Cortex of kidney (tissue), 1 donor: ENCODE measurements around the gene SNX20.

ENCODE experiments used
- DNase-seq: peaks from one replicate; lab custom pipeline; 2025; lab: John Stamatoyannopoulos, UW

SNX20 gene

DNA sequence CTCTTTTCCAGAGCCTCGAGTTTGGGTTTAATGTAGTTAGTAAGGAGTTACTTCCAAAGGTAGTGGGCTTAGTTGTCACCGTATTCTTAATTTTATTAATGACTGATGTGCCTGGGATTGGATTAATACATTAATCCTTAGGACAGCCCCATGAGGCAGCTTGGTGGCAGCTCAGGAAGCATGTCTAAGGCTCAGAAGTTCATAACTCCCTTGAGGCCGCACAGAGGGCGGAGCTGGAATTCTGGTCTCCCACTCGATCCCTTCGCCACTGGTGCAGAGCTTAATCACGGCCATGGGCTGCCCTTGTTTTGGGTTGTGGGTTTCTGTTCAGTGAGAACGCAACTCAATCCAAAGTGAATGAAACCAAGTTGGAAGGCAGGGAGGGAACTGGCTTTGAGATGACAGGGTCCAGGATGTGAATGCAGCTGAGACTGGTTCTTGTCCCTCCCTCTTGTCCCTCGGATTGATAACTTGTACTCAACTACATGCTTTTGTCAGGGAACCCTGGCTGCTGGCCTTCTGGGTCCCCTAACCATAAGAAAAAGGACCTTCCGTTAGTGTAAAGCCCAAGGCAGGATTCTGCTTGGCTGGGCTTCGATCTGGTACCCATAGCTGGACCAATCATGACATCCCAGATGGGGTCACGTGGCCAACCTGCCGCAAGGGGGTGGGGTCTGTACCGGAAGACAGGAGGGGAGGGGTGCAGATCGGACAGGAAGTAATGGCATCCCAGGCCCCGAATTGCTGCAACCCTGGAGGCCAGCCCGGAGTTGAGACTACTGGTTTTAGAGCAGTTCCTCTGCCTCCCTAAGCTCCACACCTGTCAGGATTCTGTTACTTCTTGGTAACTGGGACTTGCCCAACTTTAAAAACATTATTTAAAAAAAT lies 45.4 kb downstream of the SNX20 start:
- DNase-seq = no peak

DNA sequence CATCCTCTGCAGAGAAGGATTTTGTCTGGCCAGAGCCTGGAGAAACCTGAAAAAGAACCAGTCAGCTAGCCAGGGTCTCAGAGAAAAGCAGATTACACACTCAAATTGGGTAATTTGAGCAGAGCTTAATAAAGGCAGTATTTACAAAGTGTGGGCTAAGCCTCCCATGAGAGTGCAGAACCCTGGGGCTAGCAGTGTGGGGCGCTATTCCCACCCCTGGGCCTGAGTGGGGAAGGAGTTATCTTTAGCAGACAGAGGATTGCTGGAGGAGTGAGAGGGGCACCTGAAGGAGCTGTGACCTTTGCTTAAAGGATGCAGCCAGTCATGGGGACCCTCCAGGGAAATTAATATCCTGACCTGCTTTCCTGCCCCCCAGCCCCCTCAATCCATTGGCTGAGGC lies 46.2 kb downstream of the SNX20 start:
- no peak for DNase-seq

DNA sequence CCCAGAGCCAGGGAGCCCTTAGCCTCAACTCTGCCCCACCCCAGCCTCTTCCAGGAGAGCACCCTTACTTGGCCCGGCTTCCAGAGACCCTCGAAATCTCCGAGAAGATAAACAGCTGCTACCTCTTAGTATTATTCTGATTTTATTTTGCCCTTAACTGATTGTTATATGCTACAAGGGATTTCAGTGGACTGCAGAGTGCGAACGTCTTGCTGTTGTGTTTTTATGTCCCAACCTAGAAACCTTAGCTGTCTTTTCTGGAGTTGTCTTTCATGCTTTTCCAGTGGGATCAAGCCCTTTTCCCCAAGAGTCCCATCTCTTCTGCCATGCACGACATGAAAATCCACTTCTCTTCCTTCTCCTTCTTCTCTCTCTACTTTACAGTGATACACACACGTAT lies 47.0 kb downstream of the SNX20 start:
- no peak for DNase-seq

DNA sequence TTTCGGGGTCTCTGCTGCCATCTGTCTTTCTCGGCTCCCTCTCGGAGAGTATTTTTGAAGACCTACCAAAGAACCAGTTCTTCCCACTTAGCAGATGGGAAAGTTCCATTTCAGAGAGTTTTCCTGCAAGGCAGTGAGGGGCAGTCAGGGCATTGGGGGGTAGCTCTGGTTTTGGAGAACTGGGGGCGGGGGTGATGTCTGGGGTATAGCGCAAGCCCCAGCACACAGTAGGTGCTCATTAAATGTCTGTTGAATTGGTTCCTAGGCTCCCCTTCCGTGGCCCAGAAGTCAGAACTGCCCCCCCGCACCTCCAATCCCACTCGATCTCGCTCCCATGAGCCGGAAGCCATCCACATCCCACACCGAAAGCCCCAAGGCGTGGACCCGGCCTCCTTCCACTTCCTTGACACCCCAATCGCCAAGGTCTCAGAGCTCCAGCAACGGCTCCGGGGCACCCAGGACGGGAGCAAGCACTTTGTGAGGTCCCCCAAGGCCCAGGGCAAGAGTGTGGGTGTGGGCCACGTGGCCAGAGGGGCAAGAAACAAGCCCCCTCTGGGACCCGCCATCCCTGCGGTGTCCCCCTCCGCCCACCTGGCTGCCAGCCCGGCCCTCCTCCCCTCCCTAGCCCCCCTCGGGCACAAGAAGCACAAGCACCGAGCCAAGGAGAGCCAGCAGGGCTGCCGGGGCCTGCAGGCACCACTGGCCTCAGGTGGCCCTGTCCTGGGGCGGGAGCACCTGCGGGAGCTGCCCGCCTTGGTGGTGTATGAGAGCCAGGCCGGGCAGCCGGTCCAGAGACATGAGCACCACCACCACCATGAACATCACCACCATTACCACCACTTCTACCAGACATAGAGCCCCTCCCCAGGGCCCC lies 47.9 kb downstream of the SNX20 start:
- no peak for DNase-seq

DNA sequence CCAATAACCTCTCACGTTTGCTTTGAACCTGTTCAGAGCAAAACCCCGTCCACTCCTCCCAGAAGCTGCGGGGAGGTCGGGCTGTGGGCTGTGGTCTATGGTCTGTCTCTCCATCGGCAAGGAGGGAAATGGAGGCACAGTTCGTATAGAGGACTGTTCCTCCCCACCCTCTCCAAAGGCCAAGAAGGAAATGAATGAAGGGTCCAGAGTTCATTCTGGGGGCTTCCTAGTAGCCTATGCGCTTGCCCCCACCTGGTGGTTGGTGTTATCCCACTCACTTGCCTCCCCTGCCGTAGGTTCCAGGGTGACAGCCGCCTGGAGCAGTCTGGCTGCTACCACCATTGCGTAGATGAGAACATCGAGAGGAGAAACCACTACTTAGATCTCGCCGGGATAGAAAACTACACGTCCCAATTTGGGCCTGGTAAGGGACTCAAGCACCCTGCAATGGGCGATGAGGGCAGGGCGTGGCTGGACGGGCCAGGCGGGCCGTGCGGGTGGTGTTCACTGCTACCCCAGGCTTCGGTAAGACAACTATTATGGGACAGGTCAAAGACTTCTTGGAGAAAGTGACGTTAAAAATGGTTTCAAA lies 49.0 kb downstream of the SNX20 start:
- no peak for DNase-seq

DNA sequence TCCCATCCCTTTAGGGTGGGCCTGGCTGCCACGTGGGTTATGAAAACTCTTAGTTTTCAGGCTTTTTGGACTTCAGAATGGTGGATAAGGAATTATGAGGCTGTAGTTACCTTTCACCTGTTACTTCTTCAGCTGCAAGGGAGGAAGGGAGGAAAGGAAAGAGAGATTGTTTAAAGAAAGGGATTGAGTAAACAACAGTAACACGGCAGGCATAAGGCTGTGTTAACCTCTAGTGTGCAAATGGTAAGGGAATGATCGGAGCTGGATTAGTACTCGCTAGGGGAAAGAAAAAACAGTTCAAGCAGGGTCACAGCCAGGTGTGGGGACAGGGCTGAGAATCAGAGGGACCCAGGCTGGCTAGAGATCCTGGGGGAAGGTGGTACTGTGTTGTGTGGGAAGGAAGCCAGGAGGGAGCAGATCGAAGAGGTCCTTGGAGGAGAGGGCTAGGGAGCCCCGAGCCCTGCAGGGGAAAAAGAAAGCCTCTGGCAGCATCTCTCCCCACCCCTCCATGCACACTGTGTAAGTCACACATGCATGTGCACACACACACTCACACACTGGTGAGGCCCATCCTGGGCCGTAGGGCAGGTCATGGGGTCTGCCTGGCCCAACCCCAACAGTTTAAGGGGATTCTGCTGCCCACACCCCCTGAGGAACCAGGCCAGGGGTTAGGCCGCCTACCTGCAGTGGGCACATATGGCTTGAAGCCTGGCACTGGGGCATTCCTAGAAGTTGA lies 49.7 kb downstream of the SNX20 start:
- no peak for DNase-seq

DNA sequence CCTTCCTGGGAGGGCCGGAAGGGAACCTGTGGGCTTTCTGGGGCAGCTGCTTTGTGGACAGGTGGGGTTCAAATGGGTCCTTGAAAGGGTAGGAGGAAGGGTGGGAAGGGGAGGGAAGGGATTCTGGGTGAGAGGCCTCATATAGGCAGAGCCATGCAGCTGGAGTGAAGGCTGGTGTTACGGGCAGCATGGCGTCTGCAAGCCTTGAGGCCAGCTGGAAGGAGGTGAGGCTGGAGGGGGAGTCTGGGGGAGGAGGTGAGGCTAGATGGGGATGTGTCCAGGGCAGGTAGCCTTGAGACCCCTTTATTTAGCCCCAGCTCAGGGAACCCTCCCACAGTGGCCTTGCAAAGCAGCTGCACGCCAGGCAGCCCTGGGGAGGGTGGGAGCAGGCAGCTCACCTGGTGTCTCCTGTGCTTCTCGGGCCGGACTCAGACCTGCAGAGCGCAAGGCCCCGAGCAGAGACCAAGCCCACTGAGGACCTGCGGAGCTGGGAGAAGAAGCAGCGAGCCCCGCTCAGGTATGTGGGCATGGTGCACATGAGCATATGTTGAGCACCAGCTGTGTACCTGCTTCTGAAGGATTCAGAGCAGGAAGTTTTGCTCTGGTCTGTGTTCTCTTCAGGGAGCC lies 50.6 kb downstream of the SNX20 start:
- no peak for DNase-seq

DNA sequence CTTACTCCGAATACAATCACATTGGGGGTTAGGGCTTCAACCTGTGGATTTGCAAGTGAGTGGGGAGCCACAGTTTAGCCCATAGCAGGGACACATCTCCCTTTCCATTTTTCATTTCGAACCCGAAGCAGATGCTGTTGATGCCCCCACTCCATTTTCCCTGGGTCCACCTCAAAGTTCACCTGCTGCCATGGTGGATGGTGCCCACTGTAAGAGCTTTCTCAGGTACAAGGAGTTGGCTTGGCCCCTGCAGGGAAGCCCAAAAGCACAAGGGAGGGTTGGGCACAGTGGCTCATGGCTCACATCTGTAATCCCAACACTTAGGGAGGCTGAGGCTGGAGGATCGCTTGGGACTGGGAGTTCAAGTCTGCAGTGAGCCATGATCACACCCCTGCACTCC lies 51.8 kb downstream of the SNX20 start:
- DNase-seq = no peak

DNA sequence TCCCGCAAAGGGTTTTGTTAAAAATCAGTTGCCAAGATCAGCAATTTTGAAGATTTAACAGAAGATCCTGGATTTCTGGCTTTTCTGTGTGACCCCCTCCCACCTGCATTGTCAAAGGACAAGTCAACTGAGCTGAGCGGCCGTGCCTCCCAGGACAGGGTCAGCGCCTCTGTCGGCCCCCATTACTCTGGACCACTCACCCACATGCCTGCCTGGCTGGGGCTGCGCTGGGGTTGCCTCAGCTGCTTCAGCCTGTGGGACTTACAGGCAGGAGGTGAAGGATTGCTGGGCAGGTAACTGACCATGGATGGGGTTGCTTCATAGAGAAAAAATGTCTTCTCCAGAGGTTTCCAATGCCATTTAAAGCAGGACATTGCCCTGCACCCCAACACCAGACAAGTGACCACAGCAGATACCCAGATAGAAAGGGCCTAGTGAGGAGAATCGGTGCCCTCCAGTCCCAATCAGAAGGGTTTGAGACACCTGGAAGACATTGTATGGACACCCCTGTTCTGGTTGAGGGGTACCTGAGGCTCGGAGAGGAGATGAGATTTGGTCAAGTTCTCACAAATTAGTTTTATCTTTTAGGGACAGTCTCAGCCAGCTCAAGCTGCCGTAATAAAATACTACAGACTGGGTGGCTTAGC lies 52.8 kb downstream of the SNX20 start:
- DNase-seq = no peak

DNA sequence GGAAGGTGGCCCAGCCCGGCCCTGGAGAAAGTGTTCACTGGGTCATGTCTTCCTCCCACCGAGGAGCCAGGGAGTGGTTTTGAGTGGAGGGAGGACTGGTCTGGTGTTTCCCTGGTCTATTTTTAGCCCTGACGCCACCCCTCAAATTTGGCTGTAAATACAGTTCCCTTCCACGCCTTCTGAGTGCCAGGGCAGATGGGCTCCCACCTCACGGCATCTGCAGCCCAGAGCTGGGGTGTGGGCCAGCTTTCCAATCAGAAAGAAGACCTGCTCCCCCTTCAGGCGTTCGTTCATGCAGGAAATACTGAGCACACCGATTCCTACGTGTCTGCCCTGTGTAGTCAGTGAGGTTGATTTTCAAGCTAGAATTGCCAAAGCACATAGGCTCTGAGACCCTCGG lies 53.7 kb downstream of the SNX20 start:
- no peak for DNase-seq

DNA sequence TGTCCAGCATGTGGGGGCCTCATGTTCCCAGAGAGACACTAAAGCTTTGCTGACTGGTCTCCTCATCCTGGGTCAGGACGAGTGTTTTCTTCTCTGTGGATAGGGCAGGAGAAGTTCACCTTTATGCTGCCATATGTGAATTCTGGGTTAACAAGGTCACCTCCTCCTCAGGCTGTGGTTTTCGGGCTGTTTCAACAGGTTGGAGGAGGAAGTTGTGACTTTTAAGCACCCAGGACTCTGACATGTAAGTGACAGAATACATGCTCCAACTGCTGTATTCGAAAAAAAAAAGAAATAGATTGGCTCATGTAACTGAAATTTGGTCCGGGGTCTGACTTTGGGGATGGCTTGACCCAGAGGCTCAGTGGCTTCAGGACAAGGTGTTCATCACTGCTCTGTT lies 54.2 kb downstream of the SNX20 start:
- DNase-seq = no peak

DNA sequence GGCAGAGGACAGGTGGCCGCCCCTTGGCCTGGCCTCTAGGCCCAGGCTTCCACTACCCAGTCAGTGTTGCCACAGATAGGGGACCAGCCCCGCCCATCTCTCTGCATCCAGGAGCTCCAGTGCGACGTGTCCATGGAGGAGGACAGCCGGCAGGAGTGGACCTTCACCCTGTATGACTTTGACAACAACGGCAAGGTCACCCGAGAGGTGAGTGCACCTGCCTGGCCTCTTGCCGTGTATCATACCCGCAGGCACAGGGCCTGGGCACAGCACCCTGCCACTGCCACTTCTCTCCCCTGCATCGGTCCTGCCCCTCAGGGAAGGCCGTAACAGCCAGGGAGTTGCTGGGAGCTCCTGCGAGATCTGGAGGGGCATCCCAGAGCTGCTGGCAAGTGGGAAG lies 55.7 kb downstream of the SNX20 start:
- DNase-seq = no peak

DNA sequence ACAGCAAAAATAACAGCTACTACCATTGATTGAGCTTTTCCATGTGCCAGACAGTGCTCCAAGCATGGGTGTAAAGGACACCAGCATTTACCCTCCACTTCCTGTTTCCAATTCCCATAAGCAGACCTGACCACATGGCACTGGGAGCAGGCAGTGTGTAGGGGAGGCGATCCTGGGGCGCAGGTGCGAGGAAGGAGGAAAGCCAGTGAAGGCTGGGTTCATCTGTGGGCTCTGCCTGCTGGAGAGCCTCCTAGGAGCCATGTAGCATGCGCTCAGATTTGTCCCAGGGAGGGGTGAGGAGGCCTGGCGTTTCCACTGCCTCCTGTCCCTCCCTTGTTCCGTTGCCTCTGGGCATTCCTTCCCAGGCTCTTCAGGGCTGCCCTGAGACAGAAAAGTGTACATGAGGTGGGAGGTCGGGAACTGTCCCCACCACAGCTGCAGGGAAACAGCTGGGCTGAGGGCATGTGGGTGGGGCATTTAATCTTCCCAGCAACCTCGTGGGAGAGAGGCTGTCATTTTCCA lies 56.6 kb downstream of the SNX20 start:
- DNase-seq = no peak

DNA sequence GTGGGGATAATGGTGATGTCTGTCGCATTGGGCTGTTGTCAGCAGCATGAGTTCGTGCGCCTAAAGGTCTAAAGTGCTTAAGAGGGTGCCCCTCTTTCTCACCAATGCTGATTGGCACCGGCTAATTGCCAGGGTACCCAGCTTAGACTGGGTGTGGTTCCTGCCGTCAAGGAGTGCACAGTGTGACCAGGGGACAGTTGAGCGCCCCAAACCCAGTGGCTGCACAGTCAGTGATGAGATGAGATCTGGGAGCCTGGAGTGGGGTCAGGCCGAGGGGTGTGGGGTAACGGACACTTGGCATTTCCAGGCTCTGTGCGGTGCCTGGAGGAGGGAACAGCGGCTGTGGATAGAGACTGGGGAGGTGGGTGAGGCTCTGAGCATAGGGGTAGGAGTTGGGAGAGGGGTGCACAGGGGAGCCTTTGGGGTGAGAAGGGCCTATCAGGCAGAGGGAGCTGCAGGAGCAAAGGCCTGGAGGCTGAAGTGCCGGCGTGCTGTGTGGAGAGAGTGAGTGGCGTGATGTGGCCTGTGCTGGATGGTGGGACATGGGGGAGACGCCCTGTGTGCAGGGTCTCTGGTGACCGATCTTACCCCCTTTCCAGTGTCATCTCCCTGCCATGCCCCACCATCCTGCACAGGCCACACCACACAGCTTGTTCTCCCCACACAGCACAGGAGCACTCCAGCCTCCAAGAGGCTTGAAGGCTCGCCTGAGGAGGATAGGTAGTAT lies 58.3 kb downstream of the SNX20 start:
- DNase-seq = no peak

DNA sequence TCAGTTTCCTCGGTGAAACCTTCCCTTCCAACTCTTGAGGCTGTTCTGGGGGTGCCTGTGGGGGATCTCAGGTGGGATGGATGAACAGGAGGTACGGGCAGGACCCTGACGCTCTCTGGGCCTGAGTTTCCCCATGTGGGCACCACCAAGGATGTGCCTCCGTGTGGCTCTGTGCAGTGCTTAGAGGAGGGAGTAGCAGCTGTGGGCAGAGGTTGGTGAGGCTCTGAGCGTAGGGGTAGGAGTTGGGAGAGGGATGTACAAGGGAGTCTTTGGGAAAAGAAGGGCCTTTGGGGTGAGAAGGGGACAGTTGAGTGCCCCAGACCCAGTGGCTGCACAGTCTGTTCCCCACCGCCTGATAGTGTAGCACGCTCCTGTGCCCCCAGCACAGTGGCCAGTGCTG lies 59.1 kb downstream of the SNX20 start:
- DNase-seq = no peak
